D721Med (cell line): ENCODE results near the gene PARL.

ENCODE experiments used
- DNase-seq: peaks from one replicate; pipeline ENCODE4 v3.0.0; 2011; ENCODE audit warnings: low spot score; ENCODE audit not compliant: insufficient read length
- FAIRE-seq: peaks from 2 replicates; lab custom pipeline; 2011; peaks lifted over from hg19 to GRCh38; lab: Jason Lieb, UNC
- CTCF ChIP-seq: IDR thresholded peaks from 2 replicates; pipeline ENCODE4 v1.5.1; 2012; ENCODE audit warnings: mild to moderate bottlenecking, control low read depth; ENCODE audit not compliant: insufficient read depth; ENCODE audit errors: missing control alignments

PARL gene

GRCh38 chr3:183906234-183906921, 21.7 kb upstream of the PARL start:
- DNase-seq: no peak
- no peak for TF ChIP-seq CTCF
- FAIRE-seq: no peak

GRCh38 chr3:183904833-183905780, 20.4 kb upstream of the PARL start:
- no peak for DNase-seq
- no peak for TF ChIP-seq CTCF
- FAIRE-seq: no peak

GRCh38 chr3:183898028-183898431, 13.3 kb upstream of the PARL start:
- DNase-seq (no peak), FAIRE-seq (no peak)
- TF ChIP-seq CTCF: no peak

GRCh38 chr3:183897606-183898005, 12.9 kb upstream of the PARL start:
- DNase-seq (no peak), FAIRE-seq (no peak)

GRCh38 chr3:183896610-183897009, 11.9 kb upstream of the PARL start:
- no peak for TF ChIP-seq CTCF
- DNase-seq: no peak
- FAIRE-seq: no peak

More at GRCh38 chr3:183897606-183898005, 12.9 kb upstream of the PARL start:
- no peak for TF ChIP-seq CTCF

- DNase-seq (no peak), FAIRE-seq (no peak)
- no peak for TF ChIP-seq CTCF
Observed at GRCh38 chr3:183896184-183896583, 11.5 kb upstream of the PARL start.
